ENCODE results near the gene CDIPT. TPM values are rescaled to one million over a fixed set of nuclear protein-coding genes. Genes with fewer than 3 reads are reported as not detected.

Gene CDIPT
- total RNA-seq, 4 donors from 2014 or later: 83.4 to 122 (median 108) TPM

GRCh38 chr16:29908719-29909220 is 45.7 kb upstream of the CDIPT start:
- no peak for DNase-seq (ENCODE audit: low spot score in 2 of 2)
- TF ChIP-seq POLR2A (IDR thresholded peaks at IDR 0.05) (no peak), CTCF (IDR thresholded peaks at IDR 0.05) (no peak)
- no peak overlapping the region for H3K4me3 ChIP-seq (ENCODE audit: low read depth, poor library complexity, severe bottlenecking)
- WGBS, 2 donors: 77 to 80% methylated on average over 2 of the region's 2 CpGs
- intact Hi-C loops (cut with DNase I; ENCODE audit: low total_unique reads): no loop called here

GRCh38 chr16:29907973-29908372 is 44.9 kb upstream of the CDIPT start:
- intact Hi-C loops (cut with DNase I; ENCODE audit: low total_unique reads): loop anchor here (1.0 kb wide), 1 partner anchor 121 kb away; no protein-coding TSS in a partner anchor
- no peak for TF ChIP-seq POLR2A (IDR thresholded peaks at IDR 0.05)
- TF ChIP-seq CTCF (IDR thresholded peaks at IDR 0.05): no peak
- WGBS, 2 donors: 71 to 73% methylated on average over 2 of the region's 2 CpGs
- H3K4me3 ChIP-seq (ENCODE audit: low read depth, poor library complexity, severe bottlenecking): no peak overlapping the region
- no peak for DNase-seq (ENCODE audit: low spot score in 2 of 2)

GRCh38 chr16:29906520-29907244 is 43.7 kb upstream of the CDIPT start:
- TF ChIP-seq CTCF (IDR thresholded peaks at IDR 0.05) (no peak), POLR2A (IDR thresholded peaks at IDR 0.05) (no peak)
- intact Hi-C loops (cut with DNase I; ENCODE audit: low total_unique reads): loop anchor here (1.0 kb wide), 1 partner anchor 123 kb away; no protein-coding TSS in a partner anchor
- no peak overlapping the region for H3K4me3 ChIP-seq (ENCODE audit: low read depth, poor library complexity, severe bottlenecking)
- WGBS, 2 donors: 81 to 83% methylated on average over 23 of the region's 23 CpGs
- DNase-seq (ENCODE audit: low spot score in 2 of 2): no peak

- TF ChIP-seq CTCF (IDR thresholded peaks at IDR 0.05): no peak
- TF ChIP-seq POLR2A (IDR thresholded peaks at IDR 0.05): no peak
- intact Hi-C loops (cut with DNase I; ENCODE audit: low total_unique reads): no loop called here
- DNase-seq (ENCODE audit: low spot score in 2 of 2): no peak
- 81 to 82% methylated on average over 13 of the region's 13 CpGs for WGBS, 2 donors
- H3K4me3 ChIP-seq (ENCODE audit: low read depth, poor library complexity, severe bottlenecking): no peak overlapping the region
Measured at GRCh38 chr16:29905668-29906067, 42.6 kb upstream of the CDIPT start.

GRCh38 chr16:29904947-29905346 is 41.9 kb upstream of the CDIPT start:
- intact Hi-C loops (cut with DNase I; ENCODE audit: low total_unique reads): no loop called here
- TF ChIP-seq CTCF (IDR thresholded peaks at IDR 0.05): no peak
- TF ChIP-seq POLR2A (IDR thresholded peaks at IDR 0.05): no peak
- H3K4me3 ChIP-seq (ENCODE audit: low read depth, poor library complexity, severe bottlenecking): no peak overlapping the region
- no peak for DNase-seq (ENCODE audit: low spot score in 2 of 2)
- 92 to 94% methylated on average over 7 of the region's 7 CpGs for WGBS, 2 donors
